ENCODE measurements around the gene ARL3.

DNA sequence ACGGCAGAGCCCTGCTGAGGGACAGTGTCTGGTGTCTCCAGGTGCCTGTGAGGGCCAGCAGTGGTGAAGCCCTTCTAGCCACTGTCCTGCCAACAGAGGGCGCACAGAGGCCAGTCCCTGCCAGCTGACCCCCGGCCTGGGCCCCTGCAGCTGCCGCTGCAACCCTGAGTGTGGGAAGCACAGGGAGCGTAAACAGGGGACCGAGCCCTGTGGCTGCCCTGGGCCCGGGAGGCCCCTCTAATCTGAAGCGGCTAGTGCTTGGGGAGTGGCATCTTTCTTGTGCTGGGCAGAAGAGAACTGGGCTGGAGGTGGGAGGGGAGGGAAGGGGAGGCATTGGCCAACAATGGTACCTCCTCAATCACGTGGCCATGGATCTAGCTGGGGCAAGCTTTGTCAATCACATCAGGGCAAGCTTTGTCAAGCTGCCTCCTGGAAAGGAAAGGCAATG lies 35.3 kb downstream of the ARL3 start:
- TF ChIP-seq, protein P1, sequence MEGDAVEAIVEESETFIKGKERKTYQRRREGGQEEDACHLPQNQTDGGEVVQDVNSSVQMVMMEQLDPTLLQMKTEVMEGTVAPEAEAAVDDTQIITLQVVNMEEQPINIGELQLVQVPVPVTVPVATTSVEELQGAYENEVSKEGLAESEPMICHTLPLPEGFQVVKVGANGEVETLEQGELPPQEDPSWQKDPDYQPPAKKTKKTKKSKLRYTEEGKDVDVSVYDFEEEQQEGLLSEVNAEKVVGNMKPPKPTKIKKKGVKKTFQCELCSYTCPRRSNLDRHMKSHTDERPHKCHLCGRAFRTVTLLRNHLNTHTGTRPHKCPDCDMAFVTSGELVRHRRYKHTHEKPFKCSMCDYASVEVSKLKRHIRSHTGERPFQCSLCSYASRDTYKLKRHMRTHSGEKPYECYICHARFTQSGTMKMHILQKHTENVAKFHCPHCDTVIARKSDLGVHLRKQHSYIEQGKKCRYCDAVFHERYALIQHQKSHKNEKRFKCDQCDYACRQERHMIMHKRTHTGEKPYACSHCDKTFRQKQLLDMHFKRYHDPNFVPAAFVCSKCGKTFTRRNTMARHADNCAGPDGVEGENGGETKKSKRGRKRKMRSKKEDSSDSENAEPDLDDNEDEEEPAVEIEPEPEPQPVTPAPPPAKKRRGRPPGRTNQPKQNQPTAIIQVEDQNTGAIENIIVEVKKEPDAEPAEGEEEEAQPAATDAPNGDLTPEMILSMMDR (IDR thresholded peaks at IDR 0.05) = peak; percentile 54 to 78 (median 68)
- TF ChIP-seq POLR2A (IDR thresholded peaks at IDR 0.05) = no peak

All from body of pancreas (tissue), 4 donors.